GM21381 (cell line): ENCODE measurements around the gene DSCAML1.

ENCODE experiments used
- ATAC-seq: cut with Tn5 transposase; IDR thresholded peaks from one replicate; pipeline ENCODE4 v1.9.1; 2021; ENCODE audit warnings: mild to moderate bottlenecking, moderate library complexity; ENCODE audit not compliant: unreplicated experiment

Gene DSCAML1

DNA sequence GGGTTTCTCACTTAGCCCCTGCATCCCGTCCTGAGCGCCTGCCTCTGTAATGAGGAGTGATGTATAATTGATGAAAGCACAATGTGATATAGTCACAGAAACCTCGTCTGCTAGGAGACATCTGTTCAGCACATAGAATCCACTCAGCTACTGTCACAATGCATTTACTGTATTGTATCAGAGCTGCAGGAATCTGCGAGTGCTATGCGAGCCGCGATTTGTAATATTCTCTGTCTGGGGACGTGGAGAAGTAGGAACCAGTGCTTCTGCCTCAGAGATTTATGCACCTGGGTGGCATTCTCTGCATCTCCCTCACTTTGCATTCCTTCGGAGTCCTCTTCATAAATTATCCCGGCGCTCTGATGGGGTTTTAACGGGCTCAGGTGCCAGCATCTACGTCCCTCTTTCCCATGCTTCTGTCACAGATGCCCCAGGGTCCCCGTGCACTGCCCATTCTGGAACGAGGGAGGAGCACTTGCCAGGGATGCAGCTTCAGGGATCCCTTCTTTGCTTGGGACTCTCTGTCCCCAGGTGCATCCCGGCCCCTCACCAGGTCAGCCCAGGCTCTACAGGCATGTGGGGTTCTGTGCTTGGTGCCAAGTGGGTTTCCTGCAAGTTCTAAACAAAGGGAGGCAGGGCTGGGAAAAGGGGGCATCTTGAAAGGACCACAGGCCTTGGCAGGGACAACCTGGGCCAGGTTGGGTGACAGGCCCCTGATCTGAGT, 205.5 kb downstream of the DSCAML1 start:
- ATAC-seq: no peak

DNA sequence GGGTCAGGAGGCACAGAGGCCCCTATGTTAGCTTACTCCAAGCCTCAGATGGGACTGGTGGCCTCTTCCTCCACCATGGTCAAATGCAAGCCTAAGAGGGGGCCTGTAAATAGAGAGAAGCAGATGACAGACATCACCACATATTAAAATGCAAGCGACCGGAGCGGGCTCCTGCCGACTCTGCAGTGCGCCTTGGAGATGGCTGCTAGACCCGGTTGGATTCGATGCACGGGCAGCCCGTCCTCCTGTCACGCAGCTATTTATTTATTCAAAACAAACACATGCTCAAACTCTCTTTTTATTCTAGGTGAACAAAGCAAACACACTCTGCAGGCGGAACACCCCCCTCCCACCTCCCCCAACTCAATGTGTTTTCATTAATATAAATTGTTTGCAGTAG, 208.0 kb downstream of the DSCAML1 start:
- ATAC-seq: no peak

DNA sequence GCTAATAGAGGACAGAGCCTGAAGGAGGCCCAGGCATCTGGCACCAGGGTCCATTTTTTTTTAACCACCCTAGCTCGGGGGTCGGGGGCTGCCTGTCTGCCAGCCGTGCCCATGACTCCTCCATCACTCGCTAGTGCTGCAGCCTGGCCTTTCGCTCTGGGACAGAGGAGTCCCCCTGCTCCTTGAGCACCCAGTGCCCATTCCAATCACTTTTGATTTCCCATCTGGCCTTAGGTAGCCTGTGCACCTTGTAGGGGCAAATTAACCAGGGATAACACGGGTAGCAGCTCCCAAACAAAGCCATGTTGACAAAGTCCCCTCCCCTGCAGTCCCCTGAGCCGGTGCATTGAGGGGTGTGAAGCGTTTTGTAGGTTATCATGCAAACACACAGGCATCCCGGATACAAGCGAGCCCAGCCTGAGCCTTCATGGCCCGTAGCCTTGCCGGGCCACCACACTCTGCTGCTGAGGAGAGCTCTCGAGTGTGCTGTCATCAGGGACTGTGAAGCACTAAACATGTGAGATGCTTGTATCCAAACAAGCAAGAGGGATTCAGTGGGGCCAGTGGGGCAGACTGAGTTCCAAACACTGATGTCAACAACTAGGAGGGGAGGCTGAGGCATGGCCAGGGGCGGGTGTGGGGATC, 208.7 kb downstream of the DSCAML1 start:
- no peak for ATAC-seq

DNA sequence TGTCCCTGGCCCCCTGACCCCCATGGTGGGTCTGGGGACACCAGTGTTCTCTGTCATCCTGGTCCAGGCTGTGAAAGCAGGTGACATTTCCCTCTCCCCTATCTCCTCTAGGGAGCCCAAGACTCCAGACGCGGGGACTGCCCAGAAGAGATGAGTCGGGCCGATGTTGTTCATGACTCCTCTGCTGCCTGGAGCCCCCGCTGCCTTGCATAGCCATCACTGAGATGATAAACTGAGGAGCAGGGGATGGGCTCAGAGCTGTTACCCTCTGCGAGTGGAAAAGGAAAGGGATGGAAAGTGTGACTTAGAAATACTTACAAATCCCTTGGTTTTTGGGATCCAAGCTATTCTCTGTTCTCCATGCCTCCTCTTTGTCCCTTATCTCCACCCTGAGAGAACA, 209.6 kb downstream of the DSCAML1 start:
- ATAC-seq: no peak

DNA sequence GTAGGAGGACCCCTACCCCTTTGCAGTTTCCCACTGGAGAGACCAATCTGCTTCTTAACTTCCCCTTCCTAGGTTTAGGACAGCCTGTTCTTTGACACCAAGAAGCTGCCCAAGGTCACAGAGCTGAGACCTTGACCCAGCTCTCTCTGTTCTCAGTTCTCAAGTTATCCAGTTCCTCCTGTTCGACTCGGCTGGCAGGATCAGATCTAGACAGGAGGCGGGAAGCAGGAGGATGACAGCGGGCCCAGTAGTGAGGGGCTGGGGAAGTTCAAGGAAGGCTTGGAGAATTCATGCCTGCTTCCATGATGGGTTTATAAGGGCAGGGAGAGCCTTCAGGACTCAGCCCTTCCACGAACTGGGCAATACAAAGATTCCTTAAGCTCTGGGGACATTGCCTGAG, 210.6 kb downstream of the DSCAML1 start:
- ATAC-seq: no peak

DNA sequence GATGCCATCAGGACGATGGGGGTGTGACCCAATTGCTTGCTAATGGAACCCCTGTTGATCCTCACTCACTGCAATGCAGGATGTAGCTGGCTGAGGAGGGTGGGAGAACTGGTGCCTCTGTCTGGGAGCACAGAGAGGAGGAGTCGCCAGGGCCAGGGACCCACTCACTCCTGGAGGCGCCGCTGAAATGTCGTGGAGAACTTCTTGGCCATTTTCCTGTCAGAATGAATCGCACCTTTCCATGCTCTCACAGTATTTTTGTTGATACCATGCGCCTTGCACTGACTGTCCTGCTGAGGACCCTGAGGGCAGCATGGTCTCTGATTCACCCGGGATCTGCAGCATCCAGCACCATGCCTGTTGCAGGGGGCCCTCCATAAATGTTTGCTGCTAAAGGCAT, 211.4 kb downstream of the DSCAML1 start:
- ATAC-seq: no peak

DNA sequence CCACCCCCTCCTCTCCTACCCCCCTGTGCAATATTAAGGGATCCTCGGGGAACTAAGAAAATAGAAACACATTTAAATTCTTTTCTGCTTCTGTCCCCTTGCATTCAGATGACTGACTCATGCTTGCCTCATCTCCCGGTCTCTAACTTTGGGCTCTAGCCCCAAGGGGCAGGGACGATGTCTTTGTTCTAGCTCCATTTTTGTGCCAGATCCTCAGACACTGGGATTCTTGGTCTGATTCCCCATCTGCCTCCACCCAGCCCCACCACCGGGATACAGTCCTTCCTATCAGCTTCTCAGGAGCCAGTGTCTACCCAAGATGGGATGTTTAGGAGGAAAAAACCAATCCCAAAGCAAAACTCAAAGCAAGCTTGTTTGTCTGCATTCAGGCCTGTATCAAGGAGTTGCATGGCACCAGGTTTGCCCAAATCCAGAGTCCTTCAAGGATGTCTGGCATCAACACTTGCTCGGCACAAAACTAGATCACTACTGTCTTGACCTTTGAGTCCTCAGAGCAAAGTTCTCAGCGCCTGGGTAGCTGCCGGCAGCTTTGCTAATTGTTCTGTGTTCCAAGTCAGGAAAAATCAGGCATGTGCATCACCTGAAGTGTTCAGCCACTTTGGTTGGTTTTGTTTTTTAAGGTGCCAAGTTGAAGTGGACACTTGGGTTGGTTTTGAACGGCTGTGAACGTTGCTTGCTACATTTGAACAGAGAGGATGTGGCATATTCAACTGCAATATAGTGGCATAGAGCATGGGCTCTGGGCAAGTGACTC, 212.8 kb downstream of the DSCAML1 start:
- ATAC-seq: no peak

DNA sequence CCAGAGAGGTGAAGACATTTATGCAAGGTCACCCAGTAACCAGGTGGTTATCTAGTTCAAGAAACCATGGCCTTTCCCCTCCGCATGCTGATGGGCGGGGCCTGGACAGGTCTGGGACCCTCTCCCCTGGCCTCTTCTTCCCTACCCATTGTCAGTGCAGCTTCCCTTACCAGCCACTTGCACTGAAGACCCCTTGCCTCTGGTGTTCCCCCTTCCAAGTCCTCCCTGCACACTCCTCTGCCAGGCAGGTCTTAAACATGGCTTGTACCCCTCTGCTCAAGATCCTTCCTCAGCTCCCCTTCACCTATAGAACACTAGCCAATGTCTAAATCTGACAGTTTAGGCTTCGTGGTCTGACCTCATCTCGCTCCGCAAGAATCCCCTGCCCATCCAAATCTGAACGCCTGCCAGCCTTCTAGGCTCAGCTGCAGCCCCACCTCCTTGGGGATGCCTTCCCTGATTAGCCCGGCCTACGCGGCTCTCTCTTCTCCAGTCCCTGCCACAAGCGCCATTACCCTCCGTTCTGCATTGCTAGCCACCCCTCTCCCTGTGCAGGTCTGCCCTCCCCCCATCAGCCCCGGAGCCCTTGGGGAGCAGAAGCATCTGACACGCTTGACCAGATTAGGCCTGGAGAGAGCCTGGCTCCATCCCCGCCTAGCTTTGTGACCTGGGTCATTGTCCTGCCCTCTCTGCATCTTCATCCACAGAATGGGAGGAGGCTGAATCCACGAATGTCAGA, 213.8 kb downstream of the DSCAML1 start:
- no peak for ATAC-seq

DNA sequence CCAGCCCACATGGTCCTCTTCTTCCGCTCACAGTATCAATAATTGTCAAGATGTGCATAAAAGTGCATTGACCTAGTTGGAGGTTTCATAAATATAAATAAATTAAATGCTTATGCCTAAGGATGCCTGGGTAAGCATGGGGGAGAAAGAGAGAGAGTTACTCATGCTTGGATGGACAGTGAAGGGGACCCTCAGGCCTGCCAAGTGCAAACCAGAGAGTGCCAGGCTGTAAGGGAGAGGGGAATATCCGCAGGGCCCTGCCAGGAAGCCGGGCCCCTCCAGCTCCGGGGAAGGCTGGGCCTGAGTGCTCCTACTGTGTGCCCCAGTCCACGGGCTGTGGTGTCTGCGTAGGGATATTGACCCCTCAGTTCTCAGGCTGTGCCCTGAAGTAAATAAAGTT, 214.6 kb downstream of the DSCAML1 start:
- no peak for ATAC-seq

DNA sequence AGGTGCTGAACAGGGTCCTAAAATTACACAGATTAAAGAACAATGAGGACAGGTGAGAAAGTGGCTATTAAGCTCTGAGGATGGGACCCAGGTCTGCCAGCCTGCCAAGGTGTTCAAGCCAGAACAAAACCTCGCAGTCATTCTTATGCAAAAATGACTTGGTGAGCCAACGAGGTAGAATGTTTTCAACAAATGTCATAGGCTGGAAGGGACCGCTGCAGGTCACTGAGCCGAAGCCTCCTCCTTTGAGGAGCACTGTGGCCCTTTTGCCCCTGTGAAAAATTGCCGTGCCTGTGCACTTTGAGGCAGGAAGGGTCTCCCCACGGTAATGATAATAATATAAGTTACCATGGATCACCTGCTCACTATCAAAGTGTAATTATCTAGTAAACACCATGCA, 216.2 kb downstream of the DSCAML1 start:
- no peak for ATAC-seq

DNA sequence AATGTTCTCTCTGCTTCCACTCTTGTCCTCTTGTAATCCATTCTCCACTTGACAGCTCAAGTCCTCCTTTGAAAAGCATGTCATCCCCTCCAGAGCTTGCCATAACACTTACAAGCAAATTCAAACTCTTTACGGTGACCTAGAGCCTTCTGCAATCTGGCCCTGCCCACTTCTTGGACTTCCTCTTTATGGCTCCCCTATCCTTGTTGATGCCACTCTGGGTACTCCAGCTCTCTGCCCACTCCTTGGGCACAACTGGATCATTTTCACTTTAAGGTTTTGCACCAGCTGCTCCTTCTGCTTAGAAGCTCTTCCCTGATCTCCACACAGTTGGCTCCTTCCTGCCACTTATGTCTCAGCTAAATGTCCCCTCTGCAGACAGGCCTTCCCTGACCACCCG, 217.9 kb downstream of the DSCAML1 start:
- no peak for ATAC-seq

DNA sequence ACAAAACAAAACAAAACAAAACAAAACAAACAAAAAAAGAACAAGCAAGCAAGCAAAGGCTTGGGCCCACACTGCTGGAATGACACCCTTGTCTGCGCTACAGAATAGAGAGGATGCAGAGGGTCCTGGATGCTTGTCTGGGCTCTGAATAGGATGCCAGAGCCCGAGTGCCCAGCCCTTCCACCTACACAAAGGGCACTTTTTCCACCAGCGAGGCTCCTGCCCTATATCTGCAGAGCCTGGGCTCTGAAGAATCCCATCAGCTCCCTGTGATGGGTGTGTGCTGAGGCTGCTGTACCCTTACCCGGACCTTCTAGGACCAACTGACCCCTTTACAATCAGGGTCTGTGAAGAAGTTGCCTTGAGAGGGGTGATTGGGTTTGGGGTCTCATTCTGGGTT, 221.2 kb downstream of the DSCAML1 start:
- ATAC-seq: no peak

DNA sequence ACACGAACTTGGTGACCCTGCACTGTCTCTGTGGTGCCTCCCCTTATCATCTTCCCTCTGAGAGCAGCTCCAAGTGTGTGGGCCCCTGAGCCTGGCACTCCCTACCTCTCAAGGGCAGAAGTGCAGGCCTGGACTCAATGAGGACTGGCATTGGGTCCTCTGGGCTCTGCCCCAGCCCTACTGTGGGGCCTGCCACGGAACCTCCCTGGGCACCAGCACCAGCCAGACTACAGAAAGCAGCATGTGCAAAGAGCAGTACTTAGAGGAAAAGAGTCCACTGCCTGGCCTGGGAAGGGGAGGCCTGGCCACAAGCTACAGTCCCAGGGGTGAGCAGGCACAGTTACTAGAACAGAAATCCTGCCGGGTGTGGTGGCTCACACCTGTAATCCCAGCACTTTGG, 222.5 kb downstream of the DSCAML1 start:
- no peak for ATAC-seq

DNA sequence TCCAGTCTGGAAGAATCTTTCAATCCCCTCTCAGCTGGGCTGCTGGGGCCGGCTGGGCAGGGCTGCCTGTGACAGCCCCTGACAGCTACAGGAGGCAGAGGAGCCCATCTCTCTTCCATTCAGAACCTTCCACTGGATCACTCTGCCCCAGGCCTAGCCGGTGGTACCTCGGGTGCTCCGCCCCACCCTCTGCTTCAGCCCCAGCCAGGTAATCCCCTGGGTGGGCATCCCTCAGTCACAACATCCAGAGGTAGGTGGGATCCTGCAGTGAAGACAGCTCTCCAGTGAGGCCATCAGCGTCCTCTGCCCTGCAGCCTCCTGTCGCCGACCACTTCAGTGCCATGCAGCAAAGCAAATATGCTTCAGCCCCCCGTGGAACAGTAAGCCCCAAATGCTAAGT, 223.7 kb downstream of the DSCAML1 start:
- ATAC-seq: no peak

DNA sequence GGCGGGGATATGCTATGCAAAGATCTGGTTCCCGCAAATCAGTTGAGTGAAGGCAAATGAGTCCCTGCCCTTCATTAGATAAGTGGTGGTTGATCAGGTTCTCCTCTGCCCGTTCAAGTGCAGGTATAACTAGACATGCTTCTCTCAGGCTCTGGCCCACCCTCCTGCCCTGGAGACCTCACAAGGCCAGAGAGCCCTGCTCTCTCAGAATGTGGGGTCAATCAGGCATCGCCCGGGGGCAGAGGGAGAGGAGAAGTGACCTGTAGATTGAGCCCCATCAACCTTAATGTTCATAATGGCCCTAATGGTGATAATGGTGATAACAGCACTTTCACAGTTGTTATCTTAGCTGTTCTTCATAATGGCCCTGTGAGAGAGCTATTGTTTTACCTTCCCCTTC, 224.3 kb downstream of the DSCAML1 start:
- no peak for ATAC-seq

DNA sequence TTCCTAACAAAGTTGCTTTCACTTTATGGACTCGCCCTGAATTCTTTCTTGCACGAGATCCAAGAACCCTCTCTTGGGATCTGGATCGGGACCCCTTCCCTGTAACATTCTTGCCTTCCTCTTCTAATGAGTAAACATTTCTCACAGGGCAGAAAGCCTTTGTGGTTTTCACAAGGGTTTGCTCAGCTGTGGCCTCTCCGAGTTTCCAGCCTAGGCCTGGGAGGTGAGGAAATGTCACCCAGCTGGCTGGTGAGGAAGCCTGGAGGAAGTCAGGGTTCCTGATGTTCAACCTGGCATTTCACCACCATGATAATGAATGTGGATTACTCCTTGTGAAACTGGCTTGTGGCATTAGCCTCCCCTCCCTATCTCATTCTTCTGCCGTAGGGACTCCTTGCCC, 224.9 kb downstream of the DSCAML1 start:
- ATAC-seq: no peak

DNA sequence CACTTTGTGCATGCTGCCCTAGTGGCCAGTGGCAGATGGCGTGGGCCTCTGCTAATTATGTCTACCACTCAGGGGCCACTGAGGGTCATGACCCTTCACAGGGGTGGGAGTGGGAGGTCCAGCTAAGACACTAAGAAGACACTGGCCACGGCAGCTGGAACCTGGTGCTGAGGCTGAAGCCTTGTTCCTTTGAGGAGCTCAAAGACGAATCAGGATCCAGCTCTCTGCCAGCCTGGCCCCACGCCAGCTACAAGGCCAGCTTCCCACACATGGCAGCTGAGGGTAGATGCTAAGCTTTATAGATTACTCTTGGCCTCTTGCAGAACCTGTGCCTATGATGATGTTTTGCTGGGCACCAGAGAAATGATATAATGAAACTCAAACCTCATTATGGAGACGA, 226.3 kb downstream of the DSCAML1 start:
- ATAC-seq: no peak

DNA sequence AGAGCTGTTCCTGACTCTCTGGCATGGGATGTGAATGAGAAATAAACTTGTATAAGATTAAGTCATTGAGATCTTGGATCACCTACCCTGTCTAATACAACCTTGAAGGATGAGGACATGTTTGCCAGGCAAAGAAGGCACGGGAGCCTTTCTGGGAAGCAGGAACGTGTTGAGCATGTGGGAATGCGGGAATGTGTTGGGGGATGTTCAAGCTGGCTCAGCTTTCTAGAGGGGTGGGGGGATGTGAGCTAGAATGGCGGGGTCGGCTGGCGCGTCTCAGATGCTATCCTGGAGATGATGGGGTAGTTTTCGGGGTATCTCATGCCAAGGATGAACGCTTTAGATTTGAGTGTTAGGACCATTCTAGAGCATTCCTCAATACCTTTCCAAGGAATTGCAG, 227.1 kb downstream of the DSCAML1 start:
- ATAC-seq: no peak

DNA sequence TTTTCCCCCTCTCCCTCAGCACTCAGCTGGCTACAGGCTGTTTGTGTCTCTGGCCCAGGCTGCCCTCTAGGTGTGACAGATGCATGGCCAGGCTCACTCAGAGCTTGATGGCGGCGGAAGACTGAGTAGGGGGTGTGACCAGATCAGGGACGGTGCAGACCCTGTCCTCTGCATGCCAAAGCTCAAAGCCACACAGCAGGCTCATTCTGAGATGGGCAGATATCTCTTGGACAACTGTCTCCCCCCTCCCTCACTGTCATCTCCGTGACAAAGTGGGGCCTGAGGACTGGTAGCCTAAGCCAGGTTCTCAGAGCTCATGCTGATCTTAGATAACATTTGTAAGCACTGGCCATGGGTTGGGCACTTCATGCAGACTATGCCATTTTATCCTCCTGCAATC, 231.3 kb downstream of the DSCAML1 start:
- no peak for ATAC-seq

DNA sequence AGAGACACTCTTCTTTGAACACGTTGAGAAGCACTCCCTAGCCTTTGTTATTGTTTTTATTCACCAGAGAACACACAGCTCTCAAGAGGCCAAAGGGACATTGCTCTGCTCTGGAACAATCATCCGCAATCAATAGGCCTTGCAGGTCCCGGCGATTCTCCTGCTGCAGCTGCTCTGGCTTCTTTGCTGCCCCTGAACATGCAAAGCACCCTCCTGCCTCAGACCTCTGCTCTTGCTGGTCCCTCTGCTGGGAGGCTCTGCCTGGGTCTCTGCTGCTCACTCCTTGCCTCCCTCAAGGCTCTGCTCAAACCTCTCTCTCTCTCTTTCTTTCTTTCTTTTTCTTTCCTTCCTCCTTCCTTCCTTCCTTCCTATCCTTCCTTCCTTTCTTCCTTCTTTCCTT, 232.7 kb downstream of the DSCAML1 start:
- no peak for ATAC-seq

DNA sequence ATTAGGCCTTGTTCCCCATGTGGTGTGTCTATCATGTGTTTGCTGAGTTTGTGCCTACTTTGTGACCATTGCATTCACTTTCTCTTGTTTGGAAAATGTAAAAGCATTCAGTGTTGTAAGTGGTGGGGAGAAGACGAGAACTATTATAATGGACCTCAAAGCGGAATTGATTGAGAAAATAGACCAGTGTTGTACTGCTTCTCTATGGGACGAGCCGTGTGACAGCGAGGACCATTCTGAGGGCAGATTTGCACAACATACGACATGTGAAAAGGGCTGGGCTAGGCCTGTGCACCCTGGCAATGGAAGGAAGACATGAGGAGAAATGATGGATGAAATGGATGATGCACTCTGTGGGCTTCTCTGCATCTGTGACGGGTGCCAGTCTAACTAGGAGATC, 233.5 kb downstream of the DSCAML1 start:
- no peak for ATAC-seq
